Muscle layer of colon (tissue), 2 donors: ENCODE measurements around the gene NT5DC3.
"Not testable (repeated sequence)": the region's sequence is repeated elsewhere in the genome, so short reads cannot be mapped to it uniquely, and the experiment has no call there.

Experiments
- H3K27ac ChIP-seq: one replicate; pipeline ENCODE4 v1.7.0; 2013; ENCODE audit warnings: low read depth, mild to moderate bottlenecking, low read length, moderate library complexity
- H3K27me3 ChIP-seq, 2 donors: one replicate each; pipeline ENCODE4 v1.7.0; 2013; ENCODE audit warnings: low read length in 2 of 2, mild to moderate bottlenecking in 2 of 2; ENCODE audit not compliant: insufficient read depth in 2 of 2, control insufficient read depth in 1 of 2
- H3K36me3 ChIP-seq: one replicate; pipeline ENCODE4 v1.7.0; 2013; ENCODE audit warnings: mild to moderate bottlenecking, low read length; ENCODE audit not compliant: insufficient read depth
- H3K4me1 ChIP-seq: one replicate; pipeline ENCODE4 v1.7.0; 2013; ENCODE audit warnings: mild to moderate bottlenecking, low read length; ENCODE audit not compliant: insufficient read depth
- H3K4me3 ChIP-seq, 2 donors: one replicate each; pipeline ENCODE4 v1.7.0; 2013; ENCODE audit warnings: low read length in 2 of 2, low read depth in 1 of 2, mild to moderate bottlenecking in 1 of 2, moderate library complexity in 1 of 2
- H3K9ac ChIP-seq: one replicate; pipeline ENCODE4 v1.7.0; 2013; ENCODE audit warnings: low read length
- H3K9me3 ChIP-seq: one replicate; pipeline ENCODE4 v1.7.0; 2013; ENCODE audit warnings: mild to moderate bottlenecking, low read length
- donor health status: abdominal sarcoma.
- donor health status: Adenocarcinoma of cecum.

The NT5DC3 gene

DNA sequence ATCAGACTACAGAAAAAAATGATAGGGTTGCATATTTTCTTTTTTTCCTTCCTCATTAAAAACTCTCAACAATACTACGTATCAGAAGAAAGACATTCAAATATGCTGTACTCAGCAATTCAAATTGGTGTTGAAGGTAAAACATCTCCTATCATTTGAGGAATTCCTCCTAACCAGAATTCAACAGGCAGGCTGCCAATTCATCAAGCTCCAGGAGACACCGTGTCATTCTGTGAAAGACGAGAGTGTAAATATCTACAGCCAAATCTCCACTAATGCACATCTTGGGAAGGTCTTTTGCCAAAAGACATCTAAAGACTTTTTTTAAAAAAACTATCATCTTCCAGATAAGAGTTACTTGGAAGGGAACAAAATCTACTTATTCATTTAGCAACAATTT is 26.6 kb downstream of the NT5DC3 start:
- Histone ChIP-seq H3K4me3 (no peak overlapping the region), H3K9ac (no peak overlapping the region), H3K27me3 (no peaks in the 10 kb centered on the region), H3K36me3 (peaks cover 43% of the 10 kb centered on the region), H3K27ac (no peak overlapping the region), H3K4me1 (peaks cover 43% of the 10 kb centered on the region), H3K9me3 (no peaks in the 10 kb centered on the region)

DNA sequence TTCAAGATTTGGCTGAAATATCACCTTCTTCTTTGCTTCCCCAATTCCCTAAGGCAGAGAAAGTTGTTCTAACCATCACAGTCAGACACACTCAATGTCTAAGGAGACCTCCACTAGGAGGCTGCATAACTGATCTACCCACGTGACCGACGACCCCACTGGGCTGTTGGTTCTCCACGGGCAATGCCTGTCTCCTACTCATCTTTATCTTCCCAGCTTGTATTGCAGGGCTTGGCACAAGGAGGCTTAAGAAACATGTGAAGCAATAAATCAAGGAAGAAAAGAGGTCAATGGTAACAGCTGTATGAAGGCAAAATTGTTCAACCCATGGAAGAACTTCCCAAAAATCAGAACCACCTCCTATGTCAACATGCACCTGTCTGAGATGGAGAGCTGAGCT is 27.1 kb downstream of the NT5DC3 start:
- H3K4me3 ChIP-seq: no peak overlapping the region

DNA sequence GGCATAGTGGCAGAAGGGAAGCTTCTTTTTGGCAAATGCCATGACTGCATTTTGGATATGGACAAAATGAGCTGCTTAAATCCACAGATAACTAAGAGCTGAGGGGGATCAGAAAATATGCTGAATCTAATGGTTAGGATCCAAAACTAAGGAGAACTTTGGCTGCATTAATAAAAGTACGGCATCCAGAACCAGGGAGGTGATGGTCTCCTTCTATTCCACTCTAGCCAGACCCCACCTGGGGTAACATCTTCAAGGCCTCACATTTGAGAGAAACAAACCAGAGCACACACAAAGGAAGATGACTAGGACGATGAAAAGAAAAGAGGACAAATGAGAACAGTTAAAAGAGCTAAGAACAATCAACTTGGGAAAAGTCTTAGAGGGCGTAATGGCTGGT is 27.6 kb downstream of the NT5DC3 start:
- H3K4me3 ChIP-seq: no peak overlapping the region
- peaks cover 45% of the 10 kb centered on the region for H3K4me1 ChIP-seq
- no peak overlapping the region for H3K9ac ChIP-seq
- no peak overlapping the region for H3K27ac ChIP-seq
- H3K27me3 ChIP-seq: no peaks in the 10 kb centered on the region
- H3K36me3 ChIP-seq: peaks cover 53% of the 10 kb centered on the region
- H3K9me3 ChIP-seq: no peaks in the 10 kb centered on the region

More for the DNA sequence above, 27.1 kb downstream of the NT5DC3 start:
- no peak overlapping the region for H3K9ac ChIP-seq
- peaks cover 48% of the 10 kb centered on the region for H3K36me3 ChIP-seq
- no peaks in the 10 kb centered on the region for H3K27me3 ChIP-seq
- no peak overlapping the region for H3K27ac ChIP-seq
- H3K9me3 ChIP-seq: no peaks in the 10 kb centered on the region
- H3K4me1 ChIP-seq: peaks cover 43% of the 10 kb centered on the region

DNA sequence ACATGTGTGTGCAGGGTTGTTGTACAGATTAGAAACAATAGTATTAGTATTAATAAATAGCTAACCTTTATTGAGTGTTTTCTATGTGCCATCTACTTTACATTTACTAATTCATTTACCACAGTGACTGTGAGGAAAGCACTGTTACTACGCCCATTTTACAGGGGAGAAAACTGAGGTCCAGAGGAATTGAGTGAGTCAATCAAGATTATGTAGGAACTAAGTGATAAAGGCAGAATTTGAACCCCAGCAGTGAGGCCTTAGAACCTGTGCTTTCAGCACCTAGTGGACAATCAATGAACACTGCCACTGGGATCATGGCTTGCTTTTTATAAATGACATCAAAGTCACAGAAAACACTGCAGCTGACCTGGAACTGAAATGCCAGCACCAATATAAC is 28.2 kb downstream of the NT5DC3 start:
- no peak overlapping the region for H3K9ac ChIP-seq
- H3K9me3 ChIP-seq: no peaks in the 10 kb centered on the region
- no peak overlapping the region for H3K27ac ChIP-seq
- H3K36me3 ChIP-seq: peaks cover 58% of the 10 kb centered on the region
- H3K4me1 ChIP-seq: peaks cover 51% of the 10 kb centered on the region
- no peaks in the 10 kb centered on the region for H3K27me3 ChIP-seq
- no peak overlapping the region for H3K4me3 ChIP-seq

DNA sequence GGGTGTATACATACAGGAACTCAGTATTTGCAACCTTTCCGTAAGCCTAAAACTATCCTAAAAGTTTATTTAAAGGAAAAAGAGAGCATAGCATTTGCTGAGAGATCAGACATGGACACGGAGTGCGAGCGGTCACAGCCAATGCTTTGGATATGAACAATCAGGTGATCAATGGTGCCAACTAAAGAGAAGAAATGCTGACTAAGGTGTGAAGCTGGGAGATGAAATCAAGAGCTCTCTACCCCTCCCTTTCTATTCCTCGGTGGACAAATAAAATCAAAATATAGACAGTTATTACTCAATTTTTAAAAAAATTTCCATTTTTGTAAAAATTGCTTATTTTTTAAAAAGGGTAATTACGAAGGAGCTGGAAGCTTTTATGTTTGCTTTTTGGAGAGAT is 29.2 kb downstream of the NT5DC3 start:
- no peaks in the 10 kb centered on the region for H3K27me3 ChIP-seq
- no peak overlapping the region for H3K9ac ChIP-seq
- H3K27ac ChIP-seq: no peak overlapping the region
- H3K4me3 ChIP-seq: no peak overlapping the region
- peaks cover 59% of the 10 kb centered on the region for H3K36me3 ChIP-seq
- H3K4me1 ChIP-seq: peaks cover 61% of the 10 kb centered on the region
- H3K9me3 ChIP-seq: no peaks in the 10 kb centered on the region

DNA sequence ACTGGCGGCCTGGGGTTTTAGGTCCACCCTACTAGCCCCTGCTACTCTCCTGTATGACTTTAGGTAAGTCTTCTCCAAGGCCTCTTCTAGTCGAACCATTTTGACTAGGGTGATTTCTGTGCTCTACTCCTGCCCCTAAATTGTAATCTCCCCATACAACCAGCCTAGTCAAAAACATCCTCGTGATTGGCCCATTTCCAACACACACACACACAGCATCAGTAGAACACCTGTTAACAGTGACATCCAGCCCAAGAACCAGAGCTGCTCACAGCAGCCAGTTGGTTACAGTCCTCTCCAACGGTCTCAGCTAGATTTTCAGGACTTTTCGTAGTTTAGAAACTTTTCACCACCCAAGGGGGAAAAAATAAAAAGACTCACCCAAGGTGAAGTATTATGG is 30.9 kb downstream of the NT5DC3 start:
- Histone ChIP-seq H3K27ac (no peak overlapping the region), H3K4me1 (peaks cover 78% of the 10 kb centered on the region), H3K27me3 (no peaks in the 10 kb centered on the region), H3K9ac (no peak overlapping the region), H3K36me3 (peaks cover 68% of the 10 kb centered on the region), H3K4me3 (no peak overlapping the region), H3K9me3 (no peaks in the 10 kb centered on the region)

DNA sequence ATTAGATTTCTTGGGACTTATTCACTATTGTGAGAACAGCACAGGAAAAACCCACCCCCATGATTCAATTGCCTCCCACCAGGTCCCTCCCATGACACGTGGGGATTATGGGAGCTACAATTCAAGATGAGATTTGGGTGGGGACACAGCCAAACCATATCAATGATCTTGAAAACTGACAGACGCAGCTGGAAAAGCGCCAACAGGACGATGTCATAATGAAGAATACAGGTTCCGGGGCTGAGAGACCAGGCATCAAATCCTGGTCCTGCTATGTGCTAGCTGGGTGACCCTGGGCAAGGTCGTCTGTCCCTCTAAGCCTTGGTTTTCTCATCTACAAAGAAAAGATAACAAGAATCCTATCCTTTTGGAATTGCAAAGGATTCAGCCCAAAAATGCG is 31.4 kb downstream of the NT5DC3 start:
- H3K27ac ChIP-seq: not testable (repeated sequence)
- peaks cover 65% of the 10 kb centered on the region for H3K36me3 ChIP-seq

DNA sequence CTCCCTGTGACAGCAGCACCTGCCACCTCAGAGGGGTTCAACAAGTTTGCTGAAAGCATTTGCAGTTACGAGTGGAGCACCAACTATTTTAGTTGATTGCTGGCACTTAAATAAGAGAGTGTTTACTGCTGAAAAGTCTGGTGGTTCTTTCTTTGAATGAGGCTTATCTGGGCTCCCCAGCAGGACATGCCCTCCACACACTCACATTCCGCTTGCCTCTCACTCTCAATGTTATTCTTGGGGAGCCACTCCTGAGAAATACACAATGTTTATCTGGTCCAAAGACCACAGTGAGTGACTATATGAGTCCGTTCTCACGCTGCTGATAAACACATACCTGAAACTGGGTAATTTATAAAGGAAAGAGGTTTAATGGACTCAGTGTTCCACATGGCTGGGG is 31.9 kb downstream of the NT5DC3 start:
- Histone ChIP-seq H3K27ac (no peak overlapping the region), H3K4me3 (no peak overlapping the region), H3K4me1 (peaks cover 77% of the 10 kb centered on the region), H3K9ac (no peak overlapping the region), H3K9me3 (no peaks in the 10 kb centered on the region), H3K36me3 (peaks cover 62% of the 10 kb centered on the region), H3K27me3 (no peaks in the 10 kb centered on the region)

More for the DNA sequence above, 31.4 kb downstream of the NT5DC3 start:
- H3K9me3 ChIP-seq, H3K4me3 ChIP-seq, H3K27me3 ChIP-seq, H3K9ac ChIP-seq: not testable (repeated sequence)
- peaks cover 81% of the 10 kb centered on the region for H3K4me1 ChIP-seq

DNA sequence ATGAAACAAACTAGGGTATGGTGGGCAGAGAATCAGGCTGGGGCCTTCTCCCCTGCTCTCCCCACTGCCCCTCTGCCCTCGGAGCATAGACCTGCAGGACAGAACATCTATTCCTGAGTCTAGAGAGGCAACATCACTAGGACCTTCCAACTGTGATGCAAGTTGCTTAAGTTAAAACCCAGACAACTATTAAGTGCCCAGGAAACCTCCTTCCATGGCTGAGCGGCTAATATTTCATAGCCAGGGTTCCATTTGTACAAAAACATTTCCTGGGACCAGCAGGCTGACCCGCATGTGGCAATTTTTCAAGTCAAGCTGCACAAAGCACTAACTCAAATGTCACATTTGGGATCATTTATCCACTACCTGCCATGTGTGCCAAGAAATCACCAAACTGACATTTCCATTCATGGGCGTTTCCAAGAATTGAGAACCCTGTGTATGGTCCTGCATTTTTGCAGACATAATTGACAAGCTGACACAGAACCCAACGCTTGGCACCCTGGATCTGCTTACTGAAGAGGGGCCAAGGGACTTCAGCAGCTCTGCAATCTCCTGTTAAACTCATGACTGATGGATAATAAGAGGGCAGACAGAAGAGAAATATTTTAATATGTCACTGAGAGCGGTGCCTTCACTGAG is 32.7 kb downstream of the NT5DC3 start:
- Histone ChIP-seq H3K9ac (no peak overlapping the region), H3K27me3 (no peaks in the 10 kb centered on the region), H3K9me3 (no peaks in the 10 kb centered on the region), H3K27ac (no peak overlapping the region), H3K4me1 (peaks cover 77% of the 10 kb centered on the region), H3K4me3 (no peak overlapping the region), H3K36me3 (peaks cover 61% of the 10 kb centered on the region)

DNA sequence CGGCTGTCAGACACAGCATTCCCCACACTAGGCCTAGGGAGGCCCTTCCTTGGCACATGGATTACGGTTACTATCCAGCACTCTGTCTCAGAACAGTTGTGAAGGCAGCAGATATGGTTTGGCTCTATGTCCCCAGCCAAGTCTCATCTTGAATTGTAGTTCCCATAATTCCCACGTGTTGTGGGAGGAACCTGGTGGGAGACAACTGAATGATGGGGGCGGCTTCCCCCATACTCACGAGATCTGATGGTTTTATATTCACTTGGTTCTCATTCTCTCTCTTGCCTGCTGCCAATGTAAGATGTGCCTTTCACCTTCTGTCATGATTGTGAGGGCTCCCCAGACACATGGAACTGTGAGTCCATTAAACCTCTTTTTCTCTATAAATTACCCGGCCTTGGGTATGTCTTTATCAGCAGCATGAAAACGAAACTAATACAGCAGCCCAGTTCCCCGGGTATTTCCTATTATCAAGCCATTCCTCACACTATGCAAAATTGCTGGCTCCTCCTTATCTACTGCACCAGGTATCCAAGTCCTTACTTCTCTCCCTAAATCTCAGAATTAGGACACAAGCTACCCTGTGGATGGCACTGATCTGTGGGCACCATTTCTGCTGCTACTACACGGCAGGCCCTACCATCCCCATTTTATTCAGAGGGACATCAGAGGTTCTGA is 33.3 kb downstream of the NT5DC3 start:
- no peak overlapping the region for H3K27ac ChIP-seq

DNA sequence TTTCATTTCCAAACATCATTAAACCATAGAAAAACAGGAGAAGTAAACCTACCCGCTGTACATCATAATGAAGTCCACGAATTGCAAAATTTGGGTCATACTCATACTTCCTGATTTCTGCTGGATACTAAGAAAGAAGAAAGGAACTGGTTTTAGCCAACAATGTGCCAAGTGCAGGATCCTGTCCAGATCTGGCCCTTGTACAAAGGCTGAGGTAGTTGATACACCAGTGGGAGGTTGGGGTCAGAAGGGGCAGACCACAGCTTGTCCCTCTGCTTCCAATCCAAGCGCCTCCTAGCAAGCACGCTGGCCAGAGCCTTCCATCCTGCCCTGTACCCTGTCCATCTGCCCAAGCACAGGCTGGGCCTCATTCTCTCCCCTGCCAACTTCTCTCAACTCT is 34.2 kb downstream of the NT5DC3 start:
- Histone ChIP-seq H3K9ac (no peak overlapping the region), H3K36me3 (peaks cover 57% of the 10 kb centered on the region), H3K27me3 (no peaks in the 10 kb centered on the region), H3K27ac (no peak overlapping the region), H3K9me3 (no peaks in the 10 kb centered on the region), H3K4me3 (no peak overlapping the region), H3K4me1 (peaks cover 85% of the 10 kb centered on the region)

More for the DNA sequence above, 33.3 kb downstream of the NT5DC3 start:
- H3K4me1 ChIP-seq: peaks cover 76% of the 10 kb centered on the region
- no peaks in the 10 kb centered on the region for H3K27me3 ChIP-seq
- H3K4me3 ChIP-seq: no peak overlapping the region
- H3K36me3 ChIP-seq: peaks cover 55% of the 10 kb centered on the region
- H3K9me3 ChIP-seq: no peaks in the 10 kb centered on the region
- H3K9ac ChIP-seq: no peak overlapping the region
